Stimulated activated CD4-positive, alpha-beta T cell treated with anti-CD3 and anti-CD28 coated beads, Interleukin-15, amount 100 ng/mL, for 24 hours (primary cell): Measurements from ENCODE around the gene SSR2.

Experiments
- DNase-seq: peaks from one replicate; pipeline ENCODE4 v3.0.0-alpha.2; 2020

Gene SSR2

GRCh38 chr1:156020293-156021092 lies at the start of gene SSR2:
SSR2 (minus strand) TSS chr1:156020951; CDS start chr1:156020167, 784 bp downstream.
- peak; percentile 90 for DNase-seq

- DNase-seq, result no peak
Observed at GRCh38 chr1:156070548-156070947, 49.8 kb upstream of the SSR2 start.

GRCh38 chr1:156069490-156070455 lies 49.0 kb upstream of the SSR2 start:
- no peak for DNase-seq

GRCh38 chr1:156067262-156067661 lies 46.5 kb upstream of the SSR2 start:
- DNase-seq, result no peak

- no peak for DNase-seq
Observed at GRCh38 chr1:156065871-156066270, 45.1 kb upstream of the SSR2 start.

- DNase-seq, result no peak
Observed at GRCh38 chr1:156065212-156065611, 44.5 kb upstream of the SSR2 start.

- no peak for DNase-seq
Observed at GRCh38 chr1:156064615-156065014, 43.9 kb upstream of the SSR2 start.

- DNase-seq, result no peak
Observed at GRCh38 chr1:156063997-156064285, 43.2 kb upstream of the SSR2 start.

- no peak for DNase-seq
Observed at GRCh38 chr1:156062189-156062588, 41.4 kb upstream of the SSR2 start.

GRCh38 chr1:156060937-156061636 lies 40.3 kb upstream of the SSR2 start, which contains the start of gene RAB25:
RAB25 (plus strand) TSS chr1:156061160; CDS start chr1:156061401, 241 bp downstream.
- DNase-seq, result no peak

GRCh38 chr1:156056326-156056849 lies 35.6 kb upstream of the SSR2 start:
- DNase-seq, result no peak

- DNase-seq, result no peak
Observed at GRCh38 chr1:156055281-156056048, 34.7 kb upstream of the SSR2 start.

- DNase-seq, result peak; percentile 99
Observed at GRCh38 chr1:156054500-156055280, 33.9 kb upstream of the SSR2 start, which contains the start of gene LAMTOR2. LAMTOR2 (plus strand) TSS chr1:156054782; CDS start chr1:156054890, 108 bp downstream.

- peak; percentile 89 for DNase-seq
Observed at GRCh38 chr1:156053768-156054499, 33.2 kb upstream of the SSR2 start, which contains the start of gene UBQLN4. UBQLN4 (minus strand) TSS chr1:156053798; CDS start chr1:156053701, 97 bp downstream.

- DNase-seq, result peak; percentile 83
Observed at GRCh38 chr1:156052862-156053767, 32.4 kb upstream of the SSR2 start.

- no peak for DNase-seq
Observed at GRCh38 chr1:156051011-156051725, 30.4 kb upstream of the SSR2 start.

GRCh38 chr1:156050376-156050775 lies 29.6 kb upstream of the SSR2 start:
- DNase-seq, result no peak

GRCh38 chr1:156048663-156049258 lies 28.0 kb upstream of the SSR2 start:
- no peak for DNase-seq
